ENCODE data around the gene WFDC12. TPM values are rescaled to one million over a fixed set of nuclear protein-coding genes. Genes with fewer than 3 reads are reported as not detected.
"Not testable (repeated sequence)": the region's sequence is repeated elsewhere in the genome, so short reads cannot be mapped to it uniquely, and the experiment has no call there.

The WFDC12 gene
- total and polyA plus RNA-seq, 4 donors, result 0.85 to 5.9 (median 3.5) TPM

DNA sequence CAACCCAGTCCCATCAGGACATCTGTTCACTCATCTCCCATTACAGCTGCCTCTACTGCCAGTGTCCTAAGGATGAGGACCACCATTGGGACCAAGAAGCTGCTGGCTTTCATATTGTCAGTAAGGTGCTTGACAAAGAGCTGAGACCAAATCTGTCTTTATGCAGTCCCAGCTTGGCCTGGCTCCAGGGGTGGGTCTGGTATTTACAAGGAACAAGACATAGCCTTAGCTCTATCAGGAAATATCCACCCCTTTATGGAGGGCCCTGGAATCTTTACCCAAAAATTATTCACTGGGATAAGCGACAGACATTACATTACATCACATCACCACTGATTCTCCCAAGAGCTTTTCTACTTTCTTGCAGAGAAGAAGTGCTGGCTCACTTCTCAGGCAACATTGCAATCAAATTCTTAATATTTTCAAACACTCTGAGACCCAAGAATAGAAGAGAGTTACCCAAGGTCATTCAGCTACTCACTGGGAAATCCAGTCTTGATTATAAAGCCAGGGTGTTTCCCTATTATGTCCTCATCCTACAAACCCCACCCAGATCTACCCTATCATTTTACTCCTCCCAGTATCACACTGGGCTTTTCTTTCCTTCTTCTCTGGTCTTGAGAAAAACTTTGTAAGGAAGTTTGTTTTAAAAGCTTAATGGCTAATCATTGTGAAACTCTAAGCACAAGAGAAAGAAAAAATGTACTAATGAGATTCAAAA, 39.0 kb upstream of the WFDC12 start:
- ATAC-seq (ENCODE audit: insufficient read depth, low FRiP score) (no peak), DNase-seq (no peak)
- TF ChIP-seq, protein P1, sequence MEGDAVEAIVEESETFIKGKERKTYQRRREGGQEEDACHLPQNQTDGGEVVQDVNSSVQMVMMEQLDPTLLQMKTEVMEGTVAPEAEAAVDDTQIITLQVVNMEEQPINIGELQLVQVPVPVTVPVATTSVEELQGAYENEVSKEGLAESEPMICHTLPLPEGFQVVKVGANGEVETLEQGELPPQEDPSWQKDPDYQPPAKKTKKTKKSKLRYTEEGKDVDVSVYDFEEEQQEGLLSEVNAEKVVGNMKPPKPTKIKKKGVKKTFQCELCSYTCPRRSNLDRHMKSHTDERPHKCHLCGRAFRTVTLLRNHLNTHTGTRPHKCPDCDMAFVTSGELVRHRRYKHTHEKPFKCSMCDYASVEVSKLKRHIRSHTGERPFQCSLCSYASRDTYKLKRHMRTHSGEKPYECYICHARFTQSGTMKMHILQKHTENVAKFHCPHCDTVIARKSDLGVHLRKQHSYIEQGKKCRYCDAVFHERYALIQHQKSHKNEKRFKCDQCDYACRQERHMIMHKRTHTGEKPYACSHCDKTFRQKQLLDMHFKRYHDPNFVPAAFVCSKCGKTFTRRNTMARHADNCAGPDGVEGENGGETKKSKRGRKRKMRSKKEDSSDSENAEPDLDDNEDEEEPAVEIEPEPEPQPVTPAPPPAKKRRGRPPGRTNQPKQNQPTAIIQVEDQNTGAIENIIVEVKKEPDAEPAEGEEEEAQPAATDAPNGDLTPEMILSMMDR (IDR thresholded peaks at IDR 0.05; ENCODE audit: control extremely low read depth, extremely low read depth), result no peak
- Histone ChIP-seq H3K9me3 (ENCODE audit: control insufficient read depth in 4 of 4, insufficient read depth in 3 of 4, low read length in 3 of 4) (peaks cover 0 to 14% (median 6%) of the 10 kb centered on the region in 4 donors), H3K36me3 (ENCODE audit: control insufficient read depth in 4 of 4, insufficient read depth in 4 of 4, low read length in 4 of 4) (no peaks in the 10 kb centered on the region), H3K27me3 (ENCODE audit: control insufficient read depth in 3 of 3, insufficient read depth in 3 of 3, low read length in 2 of 3) (no peaks in the 10 kb centered on the region), H3K4me3 (no peak overlapping the region), H3K4me1 (ENCODE audit: control insufficient read depth in 5 of 5, insufficient read depth in 5 of 5, low read length in 5 of 5) (no peaks in the 10 kb centered on the region), H3K27ac (ENCODE audit: low read depth in 1 of 2, low read length in 1 of 2) (no peak overlapping the region), H3K9ac (ENCODE audit: insufficient read depth in 1 of 2, low read length in 2 of 2) (no peak overlapping the region)
- 57 to 70% methylated on average over 1 of the region's 1 CpG for WGBS, 2 donors

DNA sequence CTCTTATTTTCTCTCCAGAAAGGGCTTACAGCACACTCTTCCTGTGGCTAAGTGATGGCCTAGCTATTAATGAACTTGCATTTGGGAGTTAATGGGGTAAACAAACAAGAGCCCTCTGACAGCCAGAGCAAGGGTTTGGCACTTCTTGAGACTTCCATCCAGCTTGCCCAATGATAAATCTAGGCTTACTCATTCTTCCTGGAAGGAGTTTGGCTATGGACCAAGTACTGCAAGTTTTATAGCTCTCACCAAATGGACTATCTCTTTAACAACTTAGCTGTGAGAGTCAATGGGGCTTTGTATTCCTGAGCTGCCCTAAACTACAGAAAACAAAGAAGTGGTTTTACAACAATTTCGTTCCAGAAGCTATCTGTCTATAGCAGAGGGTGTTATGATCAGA, 33.7 kb upstream of the WFDC12 start:
- Histone ChIP-seq H3K9me3 (ENCODE audit: control insufficient read depth in 4 of 4, insufficient read depth in 3 of 4, low read length in 3 of 4) (peaks cover 0 to 14% (median 8%) of the 10 kb centered on the region in 4 donors), H3K27me3 (ENCODE audit: control insufficient read depth in 3 of 3, insufficient read depth in 3 of 3, low read length in 2 of 3) (no peaks in the 10 kb centered on the region), H3K4me3 (no peak overlapping the region), H3K27ac (ENCODE audit: low read depth in 1 of 2, low read length in 1 of 2) (no peak overlapping the region), H3K9ac (ENCODE audit: insufficient read depth in 1 of 2, low read length in 2 of 2) (no peak overlapping the region), H3K36me3 (ENCODE audit: control insufficient read depth in 4 of 4, insufficient read depth in 4 of 4, low read length in 4 of 4) (no peaks in the 10 kb centered on the region), H3K4me1 (ENCODE audit: control insufficient read depth in 5 of 5, insufficient read depth in 5 of 5, low read length in 5 of 5) (peaks cover 0 to under 1% (median 0%) of the 10 kb centered on the region in 5 donors)
- TF ChIP-seq, protein P1 (IDR thresholded peaks at IDR 0.05; ENCODE audit: control extremely low read depth, extremely low read depth), result no peak
- WGBS, 2 donors, result 45 to 64% methylated on average over 1 of the region's 1 CpG
- DNase-seq (peak in 2 of 3 donors; percentile 52 to 63), ATAC-seq (ENCODE audit: insufficient read depth, low FRiP score) (no peak)

DNA sequence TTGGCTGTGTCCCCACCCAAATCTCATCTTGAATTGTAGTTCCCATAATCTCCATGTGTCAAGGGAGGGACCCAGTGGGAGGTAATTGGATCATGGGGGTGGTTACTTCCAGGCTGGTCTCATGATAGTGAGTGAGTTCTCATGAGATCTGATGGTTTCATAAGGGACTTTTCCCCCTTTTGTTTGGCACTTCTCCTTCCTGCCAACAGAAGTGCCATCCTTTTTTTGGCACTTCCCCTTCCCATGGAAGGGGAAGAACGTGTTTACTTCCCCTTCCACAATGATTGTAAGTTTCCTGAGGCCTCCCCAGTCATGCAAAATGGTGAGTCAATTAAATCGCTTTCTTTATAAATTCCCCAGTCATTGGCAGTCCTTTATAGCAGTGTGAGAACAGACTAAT, 32.4 kb upstream of the WFDC12 start:
- no peak overlapping the region for H3K27ac ChIP-seq (ENCODE audit: low read depth in 1 of 2, low read length in 1 of 2)

DNA sequence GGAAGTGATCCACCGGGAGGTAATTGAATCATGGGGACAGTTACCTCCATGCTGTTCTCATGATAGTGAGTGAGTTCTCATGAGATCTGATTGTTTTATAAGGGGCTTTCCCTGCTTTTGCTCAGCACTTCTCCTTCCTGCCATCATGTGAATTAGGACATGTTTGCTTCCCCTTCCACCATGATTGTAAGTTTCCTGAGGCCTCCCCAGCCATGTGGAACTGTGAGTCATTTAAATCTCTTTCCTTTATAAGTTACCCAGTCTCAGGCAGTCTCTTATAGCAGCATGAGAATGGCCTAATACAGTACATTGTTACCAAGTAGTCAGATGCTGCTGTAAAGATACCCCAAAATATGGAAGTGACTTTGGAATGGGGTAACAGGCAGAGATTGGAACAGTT, 30.5 kb upstream of the WFDC12 start:
- H3K9me3 ChIP-seq (ENCODE audit: control insufficient read depth in 4 of 4, insufficient read depth in 3 of 4, low read length in 3 of 4), result peaks cover 0 to 14% (median 8%) of the 10 kb centered on the region in 4 donors
- not testable (repeated sequence) for ATAC-seq (ENCODE audit: insufficient read depth, low FRiP score); H3K9ac ChIP-seq (ENCODE audit: insufficient read depth in 1 of 2, low read length in 2 of 2); H3K4me1 ChIP-seq (ENCODE audit: control insufficient read depth in 5 of 5, insufficient read depth in 5 of 5, low read length in 5 of 5); H3K27ac ChIP-seq (ENCODE audit: low read depth in 1 of 2, low read length in 1 of 2); H3K27me3 ChIP-seq (ENCODE audit: control insufficient read depth in 3 of 3, insufficient read depth in 3 of 3, low read length in 2 of 3); DNase-seq; H3K4me3 ChIP-seq; H3K36me3 ChIP-seq (ENCODE audit: control insufficient read depth in 4 of 4, insufficient read depth in 4 of 4, low read length in 4 of 4)
- WGBS, 2 donors, result 92% methylated on average over 1 of the region's 1 CpG

More for the DNA sequence above, 32.4 kb upstream of the WFDC12 start:
- Histone ChIP-seq H3K27me3 (ENCODE audit: control insufficient read depth in 3 of 3, insufficient read depth in 3 of 3, low read length in 2 of 3) (no peaks in the 10 kb centered on the region), H3K9ac (ENCODE audit: insufficient read depth in 1 of 2, low read length in 2 of 2) (no peak overlapping the region), H3K4me3 (no peak overlapping the region), H3K36me3 (ENCODE audit: control insufficient read depth in 4 of 4, insufficient read depth in 4 of 4, low read length in 4 of 4) (no peaks in the 10 kb centered on the region), H3K4me1 (ENCODE audit: control insufficient read depth in 5 of 5, insufficient read depth in 5 of 5, low read length in 5 of 5) (peaks cover 0 to 2% (median 0%) of the 10 kb centered on the region in 5 donors), H3K9me3 (ENCODE audit: control insufficient read depth in 4 of 4, insufficient read depth in 3 of 4, low read length in 3 of 4) (peaks cover 0 to 14% (median 8%) of the 10 kb centered on the region in 4 donors)
- TF ChIP-seq, protein P1 (IDR thresholded peaks at IDR 0.05; ENCODE audit: control extremely low read depth, extremely low read depth), result no peak
- WGBS, 2 donors, result 28 to 46% methylated on average over 2 of the region's 2 CpGs
- no peak for DNase-seq
- no peak for ATAC-seq (ENCODE audit: insufficient read depth, low FRiP score)

All from lung (tissue), 12 donors.